ENCODE measurements around the gene FBN2. TPM values are rescaled to one million over a fixed set of nuclear protein-coding genes. Genes with fewer than 3 reads are reported as not detected.
"Not testable (repeated sequence)": the region's sequence is repeated elsewhere in the genome, so short reads cannot be mapped to it uniquely, and the experiment has no call there.

Gene FBN2
- total and polyA plus RNA-seq, 5 experiments from 2014 or later = 0.05 to 0.08 TPM; not detected in 3

- no peak overlapping the region for H3K27ac Mint-ChIP-seq
- H3K36me3 Mint-ChIP-seq = no peaks in the 10 kb centered on the region
- peaks cover 0 to 2% (median 0%) of the 10 kb centered on the region in 9 donors for H3K9me3 Mint-ChIP-seq
- POLR2A ChIA-PET = no interaction called here
- H3K4me1 Mint-ChIP-seq = no peaks in the 10 kb centered on the region
- peaks cover 0 to 8% (median 0%) of the 10 kb centered on the region in 5 donors for H3K27me3 Mint-ChIP-seq
- H3K4me3 Mint-ChIP-seq = no peak overlapping the region
- no peak for DNase-seq
- no peak for ATAC-seq
Measured at GRCh38 chr5:128466980-128467379, 71.1 kb downstream of the FBN2 start.

DNA sequence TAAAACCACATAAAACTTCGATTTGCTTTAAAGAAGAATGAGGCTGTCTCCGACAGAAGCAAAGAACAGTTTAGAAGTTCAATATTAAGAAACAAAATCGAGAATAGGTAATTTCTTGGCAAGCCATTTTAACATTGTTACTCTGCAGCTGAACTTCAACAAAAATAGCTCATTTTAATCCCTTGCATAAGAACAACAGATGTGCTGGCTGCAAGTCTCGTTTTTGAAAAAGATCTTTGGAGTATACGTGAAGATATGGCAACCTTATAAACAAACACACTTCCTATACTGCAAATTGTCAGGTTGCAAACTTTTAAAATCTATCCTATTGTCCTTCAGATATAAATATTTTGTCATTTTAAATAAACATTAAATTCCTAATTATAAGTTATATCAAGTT is 71.5 kb downstream of the FBN2 start:
- no peak overlapping the region for H3K4me3 Mint-ChIP-seq
- no peak for DNase-seq
- no peak for ATAC-seq
- H3K27me3 Mint-ChIP-seq = peaks cover 0 to 8% (median 0%) of the 10 kb centered on the region in 5 donors
- peaks cover 0 to under 1% (median 0%) of the 10 kb centered on the region in 9 donors for H3K9me3 Mint-ChIP-seq
- no peaks in the 10 kb centered on the region for H3K4me1 Mint-ChIP-seq
- H3K36me3 Mint-ChIP-seq = no peaks in the 10 kb centered on the region
- no peak overlapping the region for H3K27ac Mint-ChIP-seq
- POLR2A ChIA-PET = no interaction called here

- Mint-ChIP-seq H3K27ac (no peak overlapping the region), H3K36me3 (no peaks in the 10 kb centered on the region), H3K4me1 (no peaks in the 10 kb centered on the region), H3K9me3 (peaks cover 0 to 14% (median 6%) of the 10 kb centered on the region in 9 donors), H3K27me3 (peaks cover 0 to 4% (median 0%) of the 10 kb centered on the region in 5 donors), H3K4me3 (no peak overlapping the region)
- DNase-seq = peak in 1 of 10 donors; percentile 50
- POLR2A ChIA-PET = no interaction called here
- no peak for ATAC-seq
Measured at GRCh38 chr5:128464596-128464995, 73.4 kb downstream of the FBN2 start.

GRCh38 chr5:128462330-128462729 is 75.7 kb downstream of the FBN2 start:
- Mint-ChIP-seq H3K4me1 (no peaks in the 10 kb centered on the region), H3K36me3 (no peaks in the 10 kb centered on the region), H3K9me3 (peaks cover 2 to 36% (median 9%) of the 10 kb centered on the region in 9 donors), H3K27ac (no peak overlapping the region), H3K4me3 (no peak overlapping the region), H3K27me3 (no peaks in the 10 kb centered on the region)
- DNase-seq (no peak), ATAC-seq (no peak)
- POLR2A ChIA-PET = no interaction called here

DNA sequence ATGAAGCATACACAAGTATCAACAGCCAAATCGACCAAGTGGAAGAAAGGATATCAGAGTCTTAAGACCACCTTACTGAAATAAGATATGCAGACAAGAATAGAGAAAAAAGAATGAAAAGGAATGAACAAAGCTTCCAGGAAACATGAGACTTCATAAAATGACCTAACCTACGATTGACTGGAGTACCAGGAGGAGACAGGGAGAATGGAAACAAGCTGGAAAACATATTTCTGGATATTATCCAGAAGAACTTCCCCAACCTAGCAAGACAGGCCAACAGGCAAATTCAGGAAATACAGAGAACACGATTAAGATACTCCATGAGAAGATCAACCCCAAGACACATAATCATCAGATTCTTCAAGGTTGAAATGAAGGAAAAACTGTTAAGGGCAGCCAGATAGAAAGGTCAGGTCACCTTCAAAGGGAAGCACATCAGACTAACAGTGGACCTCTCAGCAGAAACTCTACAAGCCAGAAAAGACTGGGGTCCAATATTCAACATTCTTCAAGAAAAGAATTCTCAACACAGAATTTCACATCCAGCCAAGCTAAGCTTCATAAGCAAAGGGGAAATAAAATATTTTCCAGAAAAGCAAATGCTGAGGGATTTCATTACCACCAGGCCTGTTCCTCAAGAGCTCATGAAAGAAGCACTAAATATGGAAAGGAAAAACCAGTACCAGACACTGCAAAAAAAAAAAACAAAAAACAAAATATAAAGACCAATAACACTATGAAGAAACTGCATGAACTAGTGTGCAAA is 80.7 kb downstream of the FBN2 start:
- H3K4me3 Mint-ChIP-seq, ATAC-seq, H3K27ac Mint-ChIP-seq, H3K36me3 Mint-ChIP-seq, H3K4me1 Mint-ChIP-seq, POLR2A ChIA-PET, H3K27me3 Mint-ChIP-seq, DNase-seq: not testable (repeated sequence)
- peaks cover 5 to 47% (median 12%) of the 10 kb centered on the region in 9 donors for H3K9me3 Mint-ChIP-seq

DNA sequence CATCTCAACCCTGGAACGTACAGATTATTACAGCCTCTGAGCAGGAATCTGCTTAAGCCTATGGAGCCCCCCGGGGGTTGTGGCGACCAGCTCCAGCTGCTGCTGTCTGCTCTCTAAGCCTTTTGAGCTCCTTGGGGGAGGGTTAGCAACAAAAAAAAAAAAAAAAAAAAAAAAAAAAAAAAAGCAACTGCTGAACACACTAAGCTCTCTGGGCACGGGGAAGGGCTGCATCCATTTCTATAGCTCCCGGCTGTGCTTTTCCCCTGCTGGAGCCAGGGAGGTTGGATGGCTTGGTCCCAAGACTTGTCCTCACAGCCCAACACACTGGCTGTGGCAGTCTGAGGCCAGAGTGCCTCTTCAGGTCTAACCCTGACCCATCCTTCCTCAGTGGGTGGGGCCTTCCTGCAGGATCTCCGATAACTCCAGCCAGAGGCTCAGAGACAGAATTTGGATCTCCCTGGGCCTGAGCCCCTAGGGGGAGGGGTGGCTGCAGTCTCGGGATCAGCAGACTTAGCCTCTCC is 82.1 kb downstream of the FBN2 start:
- POLR2A ChIA-PET = no interaction called here
- H3K4me3 Mint-ChIP-seq = no peak overlapping the region
- DNase-seq (no peak), ATAC-seq (no peak)
- H3K9me3 Mint-ChIP-seq = peaks cover 5 to 47% (median 13%) of the 10 kb centered on the region in 9 donors
- H3K27ac Mint-ChIP-seq = no peak overlapping the region
- H3K36me3 Mint-ChIP-seq = no peaks in the 10 kb centered on the region
- no peaks in the 10 kb centered on the region for H3K4me1 Mint-ChIP-seq
- peaks cover 0 to 3% (median 0%) of the 10 kb centered on the region in 5 donors for H3K27me3 Mint-ChIP-seq

GRCh38 chr5:128453121-128453520 is 84.9 kb downstream of the FBN2 start:
- no peak for ATAC-seq
- H3K36me3 Mint-ChIP-seq = peaks cover 0 to 6% (median 0%) of the 10 kb centered on the region in 3 donors
- no peaks in the 10 kb centered on the region for H3K4me1 Mint-ChIP-seq
- no peak overlapping the region for H3K27ac Mint-ChIP-seq
- POLR2A ChIA-PET = no interaction called here
- no peak overlapping the region for H3K4me3 Mint-ChIP-seq
- H3K9me3 Mint-ChIP-seq = peaks cover 4 to 22% (median 12%) of the 10 kb centered on the region in 9 donors
- peaks cover 0 to 3% (median 0%) of the 10 kb centered on the region in 5 donors for H3K27me3 Mint-ChIP-seq
- DNase-seq = no peak

DNA sequence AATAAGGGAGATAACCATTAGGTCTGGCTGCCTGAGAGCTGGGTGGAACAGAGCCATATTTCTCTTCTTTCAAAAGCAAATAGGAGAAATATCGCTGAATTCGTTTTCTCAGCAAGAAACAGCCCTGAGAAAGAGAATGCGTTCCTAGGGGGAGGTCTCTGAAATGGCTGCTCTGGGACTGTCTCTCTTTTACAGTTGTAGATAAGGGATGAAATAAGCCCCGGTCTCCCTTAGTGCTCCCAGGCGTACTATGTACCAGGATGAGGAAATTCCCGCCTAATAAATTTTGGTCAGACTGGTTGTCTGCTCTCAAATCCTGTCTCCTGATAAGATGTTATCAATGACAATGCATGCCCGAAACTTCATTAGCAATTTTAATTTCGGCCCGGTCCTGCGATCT is 90.8 kb downstream of the FBN2 start:
- H3K4me3 Mint-ChIP-seq, DNase-seq, H3K4me1 Mint-ChIP-seq, H3K27ac Mint-ChIP-seq, H3K27me3 Mint-ChIP-seq, POLR2A ChIA-PET, ATAC-seq: not testable (repeated sequence)
- peaks cover 0 to 13% (median 0%) of the 10 kb centered on the region in 3 donors for H3K36me3 Mint-ChIP-seq
- peaks cover 9 to 38% (median 21%) of the 10 kb centered on the region in 9 donors for H3K9me3 Mint-ChIP-seq

DNA sequence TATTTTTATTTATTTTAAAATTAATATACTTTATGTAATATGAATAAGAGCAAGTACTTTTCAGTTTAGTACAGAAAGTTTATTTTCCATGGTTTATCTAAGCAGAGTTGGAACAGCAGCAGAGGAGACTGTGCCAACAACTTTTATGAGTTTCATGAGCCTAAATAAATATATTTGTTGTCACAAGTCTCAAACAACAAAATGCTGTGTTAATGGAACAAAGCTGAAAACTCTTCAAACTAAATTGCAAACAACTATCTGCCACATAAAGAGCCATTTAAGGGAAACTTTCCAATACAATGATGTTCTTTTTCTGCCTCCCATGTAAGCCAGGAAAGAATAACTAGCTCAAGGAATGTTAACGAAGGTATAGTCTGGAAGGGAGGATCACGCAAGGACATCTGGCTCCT is 96.1 kb downstream of the FBN2 start:
- DNase-seq (no peak), ATAC-seq (no peak)
- no peaks in the 10 kb centered on the region for H3K27me3 Mint-ChIP-seq
- no peak overlapping the region for H3K4me3 Mint-ChIP-seq
- POLR2A ChIA-PET = no interaction called here
- no peaks in the 10 kb centered on the region for H3K36me3 Mint-ChIP-seq
- no peak overlapping the region for H3K27ac Mint-ChIP-seq
- peaks cover 0 to 9% (median 4%) of the 10 kb centered on the region in 9 donors for H3K9me3 Mint-ChIP-seq
- no peaks in the 10 kb centered on the region for H3K4me1 Mint-ChIP-seq

DNA sequence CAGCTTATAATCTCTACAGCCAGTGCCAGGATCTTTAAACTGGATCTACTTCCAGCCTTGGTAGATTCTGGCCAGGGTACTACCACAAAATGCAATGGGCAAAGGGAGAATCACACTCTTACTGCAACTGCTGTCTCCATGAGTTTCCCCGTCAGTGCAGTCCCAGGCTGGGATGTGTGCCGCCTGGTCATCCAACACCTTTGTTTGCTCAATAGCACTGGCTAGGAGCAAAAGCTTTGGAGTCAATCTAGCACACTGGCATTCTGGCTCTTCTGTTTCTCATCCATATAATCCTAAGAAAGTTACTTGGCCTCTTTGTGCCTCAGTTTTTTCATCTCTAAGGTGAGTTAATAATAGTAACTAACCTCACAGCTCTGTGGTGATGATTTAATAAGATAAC is 96.9 kb downstream of the FBN2 start:
- Mint-ChIP-seq H3K4me3 (no peak overlapping the region), H3K27ac (no peak overlapping the region), H3K4me1 (no peaks in the 10 kb centered on the region), H3K36me3 (no peaks in the 10 kb centered on the region), H3K9me3 (peaks cover 0 to 6% (median 3%) of the 10 kb centered on the region in 9 donors), H3K27me3 (no peaks in the 10 kb centered on the region)
- ATAC-seq (no peak), DNase-seq (no peak)
- POLR2A ChIA-PET = no interaction called here

- ATAC-seq (no peak), DNase-seq (no peak)
- H3K27ac Mint-ChIP-seq = peak overlapping the region in 1 of 10 donors; percentile 43
- POLR2A ChIA-PET = no interaction called here
- peaks cover 0 to 3% (median 0%) of the 10 kb centered on the region in 9 donors for H3K9me3 Mint-ChIP-seq
- no peaks in the 10 kb centered on the region for H3K36me3 Mint-ChIP-seq
- no peaks in the 10 kb centered on the region for H3K27me3 Mint-ChIP-seq
- no peak overlapping the region for H3K4me3 Mint-ChIP-seq
- H3K4me1 Mint-ChIP-seq = no peaks in the 10 kb centered on the region
Measured at GRCh38 chr5:128436749-128437188, 101.3 kb downstream of the FBN2 start.

- H3K4me3 Mint-ChIP-seq = no peak overlapping the region
- DNase-seq (no peak), ATAC-seq (no peak)
- peaks cover 0 to 4% (median 0%) of the 10 kb centered on the region in 9 donors for H3K9me3 Mint-ChIP-seq
- no peaks in the 10 kb centered on the region for H3K36me3 Mint-ChIP-seq
- no peak overlapping the region for H3K27ac Mint-ChIP-seq
- no peaks in the 10 kb centered on the region for H3K4me1 Mint-ChIP-seq
- H3K27me3 Mint-ChIP-seq = peaks cover 0 to 3% (median 0%) of the 10 kb centered on the region in 5 donors
- POLR2A ChIA-PET = no interaction called here
Measured at GRCh38 chr5:128435861-128436260, 102.2 kb downstream of the FBN2 start.

DNA sequence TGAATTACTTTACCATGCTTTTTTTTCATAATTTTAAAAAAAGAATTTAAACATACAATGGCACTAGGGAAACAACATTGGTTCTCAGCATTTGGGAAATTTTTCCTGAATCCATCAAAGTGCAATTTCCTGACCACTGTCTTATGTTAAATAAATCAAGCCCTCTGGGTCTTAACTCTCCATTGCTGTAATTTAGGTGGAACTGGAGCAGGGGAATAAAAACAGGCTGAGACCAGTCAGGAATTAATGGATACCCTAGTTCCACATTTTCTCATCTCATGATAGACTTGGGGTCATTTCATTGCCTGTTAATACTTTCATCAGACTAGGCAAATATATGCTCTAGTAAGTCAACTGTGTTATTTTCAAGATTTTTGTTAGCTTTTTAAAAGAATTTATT is 103.1 kb downstream of the FBN2 start:
- Mint-ChIP-seq H3K4me1 (no peaks in the 10 kb centered on the region), H3K9me3 (peaks cover 0 to 4% (median 0%) of the 10 kb centered on the region in 9 donors), H3K27ac (no peak overlapping the region), H3K4me3 (no peak overlapping the region), H3K27me3 (peaks cover 0 to 3% (median 0%) of the 10 kb centered on the region in 5 donors), H3K36me3 (no peaks in the 10 kb centered on the region)
- ATAC-seq (no peak), DNase-seq (no peak)
- POLR2A ChIA-PET = no interaction called here
